ENCODE results near the gene SRA1. TPM values are rescaled to one million over a fixed set of nuclear protein-coding genes. Genes with fewer than 3 reads are reported as not detected.
"Not testable (repeated sequence)": the region's sequence is repeated elsewhere in the genome, so short reads cannot be mapped to it uniquely, and the experiment has no call there.

Gene SRA1
- total and polyA plus RNA-seq, 2 of the 8 experiments (the other 6 are each of a cell fraction or from before 2014, with no cell fraction given), result 27.4 to 39.4 TPM

DNA sequence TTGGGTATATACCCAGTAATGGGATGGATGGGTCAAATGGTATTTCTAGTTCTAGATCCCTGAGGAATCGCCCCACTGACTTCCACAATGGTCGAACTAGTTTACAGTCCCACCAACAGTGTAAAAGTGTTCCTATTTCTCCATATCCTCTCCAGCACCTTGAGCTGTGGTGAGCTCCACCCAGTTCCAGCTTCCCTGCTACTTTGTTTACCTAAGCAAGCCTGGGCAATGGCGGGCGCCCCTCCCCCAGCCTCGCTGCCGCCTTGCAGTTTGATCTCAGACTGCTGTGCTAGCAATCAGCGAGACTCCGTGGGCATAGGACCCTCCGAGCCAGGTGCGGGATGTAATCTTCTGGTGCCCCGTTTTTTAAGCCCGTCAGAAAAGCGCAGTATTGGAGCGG lies 35.8 kb upstream of the SRA1 start:
- not testable (repeated sequence) for FAIRE-seq

More for the DNA sequence above, 35.8 kb upstream of the SRA1 start:
- H3K4me3 ChIP-seq (ENCODE audit: extremely low read depth in 1 of 4, insufficient read depth in 2 of 4, low read depth in 3 of 4, low read length in 4 of 4), result peak overlapping the region in 1 of 4 experiments; percentile 16; a peak in 1 of 8 replicates
- DNase-seq (ENCODE audit: low read depth in 1 of 2, low spot score in 2 of 2); H3K14ac ChIP-seq (ENCODE audit: insufficient read length); H3K23ac ChIP-seq (ENCODE audit: insufficient read length); H3K27ac ChIP-seq (ENCODE audit: low read depth, low read length); H4K20me1 ChIP-seq (replicated peaks in 1 of 2; ENCODE audit: control insufficient read depth in 1 of 2, insufficient read depth in 2 of 2, low read length in 2 of 2); H4K5ac ChIP-seq (ENCODE audit: insufficient read length, low read depth, low read length); H2BK120ac ChIP-seq (replicated peaks; ENCODE audit: low read depth, low read length); H3K79me1 ChIP-seq (ENCODE audit: low read depth, low read length); H3K4me2 ChIP-seq (ENCODE audit: insufficient read depth in 1 of 2, low read depth in 2 of 2, low read length in 2 of 2); H2BK15ac ChIP-seq (ENCODE audit: low read length); H3K36me3 ChIP-seq (ENCODE audit: control insufficient read depth in 2 of 4, insufficient read depth in 4 of 4, low read length in 3 of 4); H3K79me2 ChIP-seq (ENCODE audit: control insufficient read depth in 1 of 2, insufficient read depth in 2 of 2, low read length in 2 of 2); H4K8ac ChIP-seq (ENCODE audit: extremely low read depth, insufficient read depth, low read length); H3K23me2 ChIP-seq (ENCODE audit: low read depth, low read length); H2AFZ ChIP-seq (ENCODE audit: low read length); H3K4me1 ChIP-seq (replicated peaks in 1 of 4; ENCODE audit: control insufficient read depth in 3 of 4, insufficient read depth in 4 of 4, low read length in 3 of 4); H4K91ac ChIP-seq (replicated peaks; ENCODE audit: insufficient read length, low read length); H3K9ac ChIP-seq (replicated peaks in 1 of 4; ENCODE audit: extremely low read depth in 1 of 4, low read depth in 3 of 4, low read length in 3 of 4); H3K27me3 ChIP-seq (replicated peaks in 1 of 4; ENCODE audit: control insufficient read depth in 3 of 4, extremely low read depth in 1 of 4, insufficient read depth in 3 of 4, low read length in 3 of 4); CTCF ChIA-PET (ENCODE audit: partially characterized antibody); H2BK12ac ChIP-seq (ENCODE audit: low read depth, low read length); H2BK20ac ChIP-seq (ENCODE audit: low read length); H2AK5ac ChIP-seq (ENCODE audit: low read depth, low read length); H3K4ac ChIP-seq (replicated peaks; ENCODE audit: insufficient read length, low read depth, low read length); H3K56ac ChIP-seq (replicated peaks; ENCODE audit: insufficient read length, low read depth, low read length); H2BK5ac ChIP-seq (ENCODE audit: low read depth, low read length); H3K18ac ChIP-seq (ENCODE audit: extremely low read depth, low read length); H3K9me3 ChIP-seq (ENCODE audit: insufficient read depth in 2 of 2, low read depth in 1 of 2, low read length in 1 of 2): not testable (repeated sequence)
- POLR2A ChIA-PET (ENCODE audit: partially characterized antibody), result interaction anchor here (0.6 to 1.8 kb wide), 3 partner anchors 35 to 552 kb away, joined by 3 to 6 read pairs (median 4); partner anchors contain the start of genes EIF4EBP3 and SRA1
- 69% methylated on average over 8 of the region's 14 CpGs; no CpG with 5 or more reads in 1 of the 2 experiments for WGBS, 2 experiments (ENCODE audit: extremely low coverage in 1 of 2, insufficient coverage in 1 of 2, insufficient read length in 1 of 2, insufficient replicate concordance in 2 of 2, low coverage in 1 of 2, low lambda C conversion rate in 2 of 2, missing lambda C conversion rate in 1 of 2)

Measured in H1 (cell line).